Astrocyte of the cerebellum (primary cell): ENCODE measurements around the gene DDX31.
"Not testable (repeated sequence)": the region's sequence is repeated elsewhere in the genome, so short reads cannot be mapped to it uniquely, and the experiment has no call there.

Source experiments
- DNase-seq: peaks from one replicate; pipeline ENCODE4 v3.0.0-alpha.2; 2011; ENCODE audit warnings: low read depth
- H3K4me3 ChIP-seq: 2 replicates; pipeline ENCODE4 v1.5.1; 2011; ENCODE audit warnings: mild to moderate bottlenecking, low read depth, low read length, moderate library complexity
- in situ Hi-C: cut with HindIII; loops from 2 replicates; pipeline ENCODE4 v1.10.0; 2017; ENCODE audit warnings: low sequenced_read_pairs
- TF ChIP-seq, protein P1 (sequence below): IDR thresholded peaks from 2 replicates; pipeline ENCODE4 v1.5.1; 2012; ENCODE audit warnings: low read length, low read depth, moderate library complexity, mild to moderate bottlenecking; ENCODE audit errors: missing control alignments

The DDX31 gene

DNA sequence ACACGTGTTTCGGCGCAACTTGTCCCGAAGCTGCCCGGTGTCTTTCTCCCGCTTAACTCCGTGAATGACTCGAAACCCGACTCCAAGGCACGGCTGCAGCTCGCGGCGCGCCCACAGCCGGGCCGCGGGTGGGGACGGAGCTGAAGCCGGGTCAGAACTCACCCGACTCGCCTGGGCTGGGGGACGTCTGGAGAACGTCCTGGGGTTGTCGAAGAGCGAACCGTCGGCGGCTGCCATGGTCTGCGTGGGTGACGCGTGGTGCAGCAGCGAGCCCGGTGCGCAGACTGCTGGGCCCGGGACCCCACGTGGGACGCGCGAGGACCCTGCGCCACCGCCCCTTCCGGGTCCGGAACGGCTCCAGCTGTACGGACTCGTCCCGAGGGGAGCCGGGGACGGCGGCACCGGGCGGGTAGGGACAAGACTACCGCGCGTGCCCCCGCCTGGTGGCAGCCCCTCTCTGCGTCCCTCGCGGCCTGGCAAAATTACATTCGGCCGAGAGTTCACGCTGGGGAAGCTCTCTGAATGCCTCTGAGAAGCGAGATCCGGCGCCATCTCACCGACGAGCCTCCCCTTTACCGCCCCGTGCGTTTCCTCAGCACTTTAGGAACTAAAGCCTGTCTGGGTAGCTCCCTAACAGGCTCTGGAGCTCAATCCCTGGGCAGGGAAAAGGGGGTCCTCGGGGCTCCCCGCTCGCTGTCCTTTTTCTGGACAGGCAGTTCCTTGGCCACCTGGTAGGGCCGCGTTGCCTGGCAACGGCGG lies at the start of gene DDX31:
TSS of gene DDX31 (minus strand) at position 286 of the 759 bp plus-strand sequence. CDS start at position 237, 49 bp downstream.
- DNase-seq, result peak; percentile 41
- TF ChIP-seq, protein P1, sequence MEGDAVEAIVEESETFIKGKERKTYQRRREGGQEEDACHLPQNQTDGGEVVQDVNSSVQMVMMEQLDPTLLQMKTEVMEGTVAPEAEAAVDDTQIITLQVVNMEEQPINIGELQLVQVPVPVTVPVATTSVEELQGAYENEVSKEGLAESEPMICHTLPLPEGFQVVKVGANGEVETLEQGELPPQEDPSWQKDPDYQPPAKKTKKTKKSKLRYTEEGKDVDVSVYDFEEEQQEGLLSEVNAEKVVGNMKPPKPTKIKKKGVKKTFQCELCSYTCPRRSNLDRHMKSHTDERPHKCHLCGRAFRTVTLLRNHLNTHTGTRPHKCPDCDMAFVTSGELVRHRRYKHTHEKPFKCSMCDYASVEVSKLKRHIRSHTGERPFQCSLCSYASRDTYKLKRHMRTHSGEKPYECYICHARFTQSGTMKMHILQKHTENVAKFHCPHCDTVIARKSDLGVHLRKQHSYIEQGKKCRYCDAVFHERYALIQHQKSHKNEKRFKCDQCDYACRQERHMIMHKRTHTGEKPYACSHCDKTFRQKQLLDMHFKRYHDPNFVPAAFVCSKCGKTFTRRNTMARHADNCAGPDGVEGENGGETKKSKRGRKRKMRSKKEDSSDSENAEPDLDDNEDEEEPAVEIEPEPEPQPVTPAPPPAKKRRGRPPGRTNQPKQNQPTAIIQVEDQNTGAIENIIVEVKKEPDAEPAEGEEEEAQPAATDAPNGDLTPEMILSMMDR, result no peak
- H3K4me3 ChIP-seq, result peak within 1 kb of the TSS; percentile 93
- in situ Hi-C loops, result no loop called here

DNA sequence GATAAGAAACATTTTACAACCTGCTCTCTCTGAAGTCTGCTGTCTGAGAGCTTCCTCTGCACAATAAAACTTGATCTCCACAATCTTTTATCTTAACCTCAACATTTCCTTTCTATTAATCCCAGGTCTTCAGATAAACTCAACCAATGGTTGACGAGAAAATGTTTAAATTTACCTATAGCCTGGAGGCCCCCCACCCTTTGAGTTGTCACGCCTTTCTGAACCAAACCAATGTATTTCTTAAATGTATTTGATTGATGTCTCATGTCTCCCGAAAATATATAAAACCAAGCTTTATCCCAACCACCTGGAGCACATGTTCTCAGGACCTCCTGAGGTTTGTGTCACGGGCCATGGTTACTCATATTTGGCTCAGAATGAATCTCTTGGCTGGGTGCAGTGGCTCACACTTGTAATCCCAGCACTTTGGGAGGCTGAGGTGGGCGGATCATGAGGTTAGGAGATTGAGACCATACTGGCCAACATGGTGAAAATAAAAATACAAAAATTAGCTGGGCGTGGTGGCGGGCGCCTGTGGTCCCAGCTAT lies 48.7 kb upstream of the DDX31 start:
- in situ Hi-C loops, H3K4me3 ChIP-seq, DNase-seq: not testable (repeated sequence)

DNA sequence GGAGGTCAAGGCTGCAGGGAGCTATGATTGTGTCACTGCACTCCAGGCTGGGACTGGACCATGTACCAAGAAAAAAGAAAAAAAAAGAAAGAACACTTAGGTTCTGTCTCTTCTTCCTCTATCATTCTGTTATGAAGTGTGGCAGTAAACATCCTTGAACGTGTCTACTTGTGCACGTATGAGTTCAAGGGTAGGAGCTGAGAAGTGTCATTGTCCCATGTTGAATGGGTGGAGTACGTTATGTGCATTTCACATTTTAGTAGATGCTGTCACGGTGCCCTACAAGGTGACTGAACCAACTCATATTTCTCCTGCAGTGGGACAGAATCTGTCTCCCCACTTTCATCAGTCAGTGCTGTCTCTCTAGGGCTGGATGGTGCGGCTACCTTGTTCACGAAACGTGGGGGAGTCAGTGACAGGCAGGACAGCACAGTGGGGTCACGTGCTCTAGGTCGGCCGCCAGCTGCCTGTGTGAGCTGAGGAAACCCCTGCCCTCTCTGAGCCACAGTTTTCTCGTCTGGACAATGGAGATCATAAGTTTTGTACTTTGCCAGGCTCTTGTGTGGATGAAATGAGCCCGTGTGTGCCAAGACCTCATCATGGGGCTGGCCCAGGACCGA lies 47.7 kb upstream of the DDX31 start:
- in situ Hi-C loops, result no loop called here
- DNase-seq, result no peak
- H3K4me3 ChIP-seq, result no peak overlapping the region
- TF ChIP-seq, protein P1, result no peak

DNA sequence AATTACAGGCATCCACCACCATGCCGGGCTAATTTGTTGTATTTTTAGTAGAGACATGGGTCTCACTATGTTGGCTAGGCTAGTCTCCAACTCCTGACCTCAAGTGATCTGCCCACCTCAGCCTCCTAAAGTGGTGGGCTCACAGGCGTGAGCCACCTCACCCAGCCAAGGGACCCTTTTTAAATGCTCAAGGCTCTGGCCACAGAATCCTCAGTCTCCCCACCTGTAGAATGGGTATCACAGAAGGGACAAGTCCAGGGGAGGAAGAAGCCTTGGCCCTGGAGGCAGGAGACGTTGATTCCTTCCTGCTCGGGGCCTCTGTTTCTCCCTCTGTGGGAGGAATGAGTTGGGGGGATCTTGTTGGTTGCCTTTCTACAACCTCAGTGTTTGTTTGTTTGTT lies 46.2 kb upstream of the DDX31 start:
- no peak for DNase-seq
- no peak overlapping the region for H3K4me3 ChIP-seq
- in situ Hi-C loops, result no loop called here
- TF ChIP-seq, protein P1, result no peak

DNA sequence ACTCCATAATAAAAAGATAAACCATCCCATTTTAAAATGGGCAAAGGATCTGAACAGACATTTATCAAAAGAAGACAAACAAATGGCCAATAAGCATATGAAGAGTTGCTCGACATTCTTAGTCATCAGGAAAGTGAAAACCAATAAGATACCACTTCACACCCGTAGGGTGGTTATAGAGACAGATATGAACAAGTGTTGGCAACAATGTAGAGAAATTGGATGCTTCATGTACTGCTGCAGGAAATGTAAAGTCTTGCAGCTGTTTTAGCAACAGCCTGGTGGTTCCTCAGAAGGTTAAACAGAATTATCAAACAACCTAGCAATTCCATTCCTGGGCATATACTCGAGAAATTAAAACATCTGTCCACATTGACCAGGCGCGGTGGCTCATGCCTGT lies 43.0 kb upstream of the DDX31 start:
- TF ChIP-seq, protein P1, result no peak
- no peak overlapping the region for H3K4me3 ChIP-seq
- no peak for DNase-seq
- in situ Hi-C loops, result no loop called here

DNA sequence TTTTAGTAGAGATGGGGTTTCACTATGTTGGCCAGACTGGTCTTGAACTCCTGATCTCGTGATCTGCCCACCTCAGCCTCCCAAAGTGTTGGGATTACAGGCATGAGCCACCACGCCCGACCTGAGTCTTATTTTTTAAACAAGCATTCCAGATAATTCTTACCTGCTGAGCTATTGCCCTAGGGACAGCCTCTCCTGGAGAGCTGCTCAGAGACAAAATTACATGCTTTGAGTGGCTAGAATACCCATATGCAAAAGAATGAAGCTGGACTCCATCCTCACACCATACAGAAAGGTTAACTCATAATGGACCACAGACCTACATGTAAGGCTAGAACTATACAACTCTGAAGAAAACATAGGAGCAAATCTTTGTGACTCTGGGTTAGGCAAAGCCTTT lies 42.1 kb upstream of the DDX31 start:
- in situ Hi-C loops, result no loop called here
- TF ChIP-seq, protein P1, result no peak
- H3K4me3 ChIP-seq, result no peak overlapping the region
- no peak for DNase-seq

DNA sequence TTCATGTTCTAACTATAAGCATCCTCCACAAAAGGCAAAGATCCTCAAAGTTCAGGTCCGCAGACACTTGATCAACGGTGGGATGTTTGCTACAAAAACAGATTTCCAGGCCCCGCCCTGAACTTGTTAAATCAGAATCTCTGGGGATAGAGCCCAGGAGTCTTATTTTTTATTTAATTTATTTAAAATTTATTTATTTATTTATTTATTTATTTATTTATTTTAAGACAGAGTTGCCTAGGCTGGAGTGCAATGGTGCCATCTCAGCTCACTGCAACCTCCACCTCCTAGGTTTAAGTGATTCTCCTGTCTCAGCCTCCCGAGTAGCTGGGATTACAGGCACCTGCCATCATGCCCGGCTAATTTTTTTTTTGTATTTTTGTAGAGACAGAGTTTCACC lies 41.4 kb upstream of the DDX31 start:
- H3K4me3 ChIP-seq, DNase-seq, in situ Hi-C loops: not testable (repeated sequence)
